GM06990 (cell line): ENCODE data around the gene WDR62.
"Not testable (repeated sequence)": the region's sequence is repeated elsewhere in the genome, so short reads cannot be mapped to it uniquely, and the experiment has no call there.

Experiments used
- DNase-seq: peaks from one replicate; pipeline ENCODE4 v3.0.0-alpha.2; 2011; ENCODE audit not compliant: insufficient read length; ENCODE audit errors: extremely low read depth
- H3K27me3 ChIP-seq: replicated peaks from 2 replicates; pipeline ENCODE4 v1.6.0; 2011; ENCODE audit warnings: low read length; ENCODE audit not compliant: control insufficient read depth, insufficient read depth
- H3K36me3 ChIP-seq: 2 replicates; pipeline ENCODE4 v1.5.1; 2011; ENCODE audit warnings: low read length; ENCODE audit not compliant: control insufficient read depth, insufficient read depth
- H3K4me3 ChIP-seq: replicated peaks from 2 replicates; pipeline ENCODE4 v1.5.1; 2011; ENCODE audit warnings: low read depth, mild to moderate bottlenecking, control low read depth, low read length
- CTCF ChIP-seq: IDR thresholded peaks from 2 replicates; pipeline ENCODE4 v1.5.1; 2011; ENCODE audit warnings: low read length, control low read depth, mild to moderate bottlenecking, inconsistent platforms; ENCODE audit not compliant: insufficient read depth, poor library complexity, severe bottlenecking

Gene WDR62

GRCh38 chr19:36064826-36065225 is 10.1 kb downstream of the WDR62 start:
- TF ChIP-seq CTCF = no peak
- Histone ChIP-seq H3K27me3 (no peaks in the 10 kb centered on the region), H3K36me3 (peaks cover 30% of the 10 kb centered on the region), H3K4me3 (no peak overlapping the region)
- DNase-seq = no peak

GRCh38 chr19:36067681-36068080 is 13.0 kb downstream of the WDR62 start:
- H3K4me3 ChIP-seq = no peak overlapping the region
- no peak for DNase-seq
- no peaks in the 10 kb centered on the region for H3K27me3 ChIP-seq
- peaks cover 29% of the 10 kb centered on the region for H3K36me3 ChIP-seq
- TF ChIP-seq CTCF = no peak

- H3K4me3 ChIP-seq, DNase-seq, H3K27me3 ChIP-seq: not testable (repeated sequence)
- H3K36me3 ChIP-seq = peaks cover 25% of the 10 kb centered on the region
Observed at GRCh38 chr19:36068810-36069499, 14.3 kb downstream of the WDR62 start.

- H3K36me3 ChIP-seq = peaks cover 12% of the 10 kb centered on the region
- DNase-seq = no peak
- H3K4me3 ChIP-seq = no peak overlapping the region
- no peak for TF ChIP-seq CTCF
- H3K27me3 ChIP-seq = no peaks in the 10 kb centered on the region
Observed at GRCh38 chr19:36072081-36072480, 17.4 kb downstream of the WDR62 start.

GRCh38 chr19:36073121-36073876 is 18.6 kb downstream of the WDR62 start:
- no peak for DNase-seq
- no peak for TF ChIP-seq CTCF
- no peak overlapping the region for H3K4me3 ChIP-seq
- H3K27me3 ChIP-seq = no peaks in the 10 kb centered on the region
- H3K36me3 ChIP-seq = peaks cover 7% of the 10 kb centered on the region

- Histone ChIP-seq H3K36me3 (peaks cover 14% of the 10 kb centered on the region), H3K27me3 (no peaks in the 10 kb centered on the region), H3K4me3 (no peak overlapping the region)
- no peak for TF ChIP-seq CTCF
- DNase-seq = no peak
Observed at GRCh38 chr19:36079389-36079945, 24.8 kb downstream of the WDR62 start.
